ENCODE results near the gene NTHL1.
"Not testable (repeated sequence)": the region's sequence is repeated elsewhere in the genome, so short reads cannot be mapped to it uniquely, and the experiment has no call there.

Gene NTHL1

GRCh38 chr16:2027024-2028010 lies 20.3 kb downstream of the NTHL1 start:
- DNase-seq: no peak

DNA sequence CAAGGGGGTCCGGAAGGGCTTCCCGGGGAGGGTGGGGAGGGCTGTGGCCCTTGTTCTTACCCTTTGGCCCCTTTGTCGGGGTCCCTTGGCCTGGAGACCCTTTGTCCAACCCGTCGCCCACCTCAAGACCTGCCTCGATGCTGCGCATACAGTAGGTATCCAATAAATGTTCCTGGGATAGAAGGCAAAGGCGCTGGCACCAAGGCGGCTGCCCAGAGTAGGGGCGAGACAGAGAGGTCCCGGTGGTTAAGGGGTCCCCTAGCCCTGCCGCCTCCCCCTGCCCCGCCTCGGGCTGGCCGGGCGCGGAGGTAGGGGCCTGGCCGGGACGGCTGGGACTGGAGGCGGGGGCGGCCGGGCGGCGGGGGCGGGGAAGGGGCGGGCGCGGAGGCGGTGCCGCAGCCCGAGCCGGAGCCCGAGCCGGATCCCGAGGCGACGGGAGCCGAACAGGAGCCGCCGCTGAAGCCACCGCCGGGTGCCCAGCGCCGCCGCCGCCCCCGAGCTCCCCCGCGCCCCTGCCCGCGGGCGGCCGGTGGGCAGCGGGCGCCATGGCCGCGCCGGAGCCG lies 21.1 kb downstream of the NTHL1 start, which contains the start of gene NHERF2:
NHERF2 (plus strand) TSS at position 442 of the 563 bp plus-strand sequence; CDS start at position 546, 104 bp downstream.
- no peak for DNase-seq

- no peak for DNase-seq
These were observed 21.7 kb downstream of the NTHL1 start for GRCh38 chr16:2025878-2026460.

DNA sequence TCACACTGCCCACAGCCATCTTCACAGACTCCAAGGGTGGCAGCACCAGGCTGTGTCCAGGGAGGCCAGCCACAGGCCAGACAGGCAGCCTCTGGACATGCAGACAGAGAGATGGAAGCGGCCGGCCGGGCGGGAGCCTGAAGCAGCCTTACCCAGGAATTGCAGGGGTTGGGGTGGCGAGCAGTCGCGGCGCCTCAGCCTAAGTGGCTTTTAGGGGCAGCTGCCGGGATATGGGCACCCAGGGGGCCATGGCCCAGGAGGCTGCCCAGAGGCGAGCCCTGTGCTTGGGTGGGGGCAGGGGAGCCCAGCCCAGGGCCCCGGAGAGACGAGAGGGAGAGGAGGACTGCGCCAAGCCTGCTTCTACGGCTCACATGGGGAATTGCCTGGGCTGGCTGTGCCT lies 22.4 kb downstream of the NTHL1 start:
- DNase-seq: no peak

- no peak for DNase-seq
These were observed 23.6 kb downstream of the NTHL1 start for GRCh38 chr16:2024032-2024420.

GRCh38 chr16:2023092-2024031 lies 24.3 kb downstream of the NTHL1 start:
- no peak for DNase-seq

DNA sequence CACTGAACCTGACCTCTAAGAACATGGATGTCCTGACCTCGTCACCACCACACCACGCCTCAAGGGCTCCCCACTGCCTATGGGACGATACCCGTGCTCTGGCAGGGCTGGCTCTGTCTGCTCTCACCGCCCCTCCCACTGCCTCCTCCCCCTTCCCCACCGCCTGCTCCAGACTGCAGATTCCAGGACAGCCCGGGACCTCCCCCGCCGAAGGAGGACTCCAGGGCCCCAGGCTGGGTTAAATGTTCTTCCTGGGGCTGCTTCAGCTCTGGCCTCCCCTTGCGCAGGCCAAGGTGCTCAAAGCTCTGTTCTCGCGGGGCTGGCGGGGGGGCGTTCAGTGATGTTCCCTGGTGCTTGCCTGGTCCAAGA lies 24.9 kb downstream of the NTHL1 start:
- no peak for DNase-seq

- no peak for DNase-seq
These were observed 27.5 kb downstream of the NTHL1 start for GRCh38 chr16:2019921-2020831.

GRCh38 chr16:2019518-2019920 lies 28.1 kb downstream of the NTHL1 start, which contains the start of gene NPW:
Gene NPW (plus strand): TSS chr16:2019785.
- DNase-seq: no peak

- DNase-seq: no peak
These were observed 31.2 kb downstream of the NTHL1 start for GRCh38 chr16:2016407-2016922.

DNA sequence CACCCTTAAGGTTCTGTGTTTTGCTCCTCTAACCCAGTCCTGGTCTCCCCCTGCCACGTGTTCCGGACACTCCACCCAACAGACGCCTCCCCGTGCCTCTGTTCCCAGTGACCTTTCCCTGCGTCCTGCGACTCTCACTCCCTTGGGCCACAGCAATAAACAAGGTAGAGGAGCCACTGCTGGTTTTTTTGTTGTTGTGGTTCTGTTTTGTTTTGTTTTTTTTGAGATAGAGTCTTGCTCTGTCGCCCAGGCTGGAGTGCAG lies 31.8 kb downstream of the NTHL1 start:
- no peak for DNase-seq

GRCh38 chr16:2015117-2015946 lies 32.3 kb downstream of the NTHL1 start:
- DNase-seq: no peak

DNA sequence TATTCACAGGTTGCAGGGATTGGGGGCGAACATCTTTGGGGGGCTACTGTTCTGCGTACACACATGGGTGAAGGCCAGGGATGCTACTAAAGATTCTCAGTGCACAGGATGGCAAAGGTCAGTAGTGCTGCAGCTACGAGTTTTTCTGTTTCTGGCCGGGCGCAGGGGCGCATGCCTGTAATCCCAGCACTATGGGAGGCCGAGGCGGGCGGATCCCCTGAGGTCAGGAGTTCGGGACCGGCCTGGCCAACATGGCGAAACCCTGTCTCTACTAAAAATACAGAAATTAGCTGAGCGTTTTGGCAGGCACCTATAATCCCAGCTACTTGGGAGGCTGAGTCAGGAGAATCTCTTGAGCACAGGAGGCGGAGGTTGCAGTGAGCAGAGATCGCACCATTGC lies 34.1 kb downstream of the NTHL1 start:
- no peak for DNase-seq

GRCh38 chr16:2011726-2012125 lies 35.9 kb downstream of the NTHL1 start:
- DNase-seq: not testable (repeated sequence)

- DNase-seq: no peak
These were observed 37.7 kb downstream of the NTHL1 start, which contains the start of gene ZNF598 for GRCh38 chr16:2009791-2010510. Gene ZNF598 (minus strand): TSS chr16:2009821.

DNA sequence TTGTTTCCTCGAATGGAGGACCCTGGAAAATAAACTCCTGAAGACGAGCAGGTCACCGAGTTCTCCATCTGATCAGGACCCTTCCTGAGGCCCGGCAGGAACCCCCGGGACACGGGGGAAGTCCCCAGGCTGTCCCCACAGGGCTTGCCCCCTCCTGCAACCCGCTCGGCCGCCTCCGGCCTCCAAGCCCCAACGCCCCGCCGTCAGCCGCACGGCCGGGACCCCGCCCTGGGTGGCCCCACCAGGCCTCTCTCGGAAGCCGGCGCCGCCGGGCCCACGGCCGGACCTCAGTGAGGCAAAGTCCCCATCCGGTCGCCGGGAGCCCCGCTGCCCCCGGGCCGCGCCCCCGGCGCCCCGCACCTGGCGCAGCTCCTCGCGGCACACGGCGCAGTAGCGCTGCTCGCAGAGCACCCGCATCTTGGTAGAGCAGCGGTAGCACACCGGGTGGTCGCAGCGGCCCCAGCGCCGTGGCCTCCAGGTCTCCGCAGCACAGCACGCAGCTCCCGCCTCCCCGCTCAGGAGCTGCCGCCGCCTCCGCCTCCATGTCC lies 38.4 kb downstream of the NTHL1 start:
- DNase-seq: no peak

- DNase-seq: no peak
These were observed 38.9 kb downstream of the NTHL1 start for GRCh38 chr16:2008631-2009163.

- no peak for DNase-seq
These were observed 39.6 kb downstream of the NTHL1 start for GRCh38 chr16:2008009-2008526.

Measured in NCI-H1048 (cell line).